Stomach (tissue), 9 donors: ENCODE results near the gene AFDN. TPM values are rescaled to one million over a fixed set of nuclear protein-coding genes. Genes with fewer than 3 reads are reported as not detected.
"Not testable (repeated sequence)": the region's sequence is repeated elsewhere in the genome, so short reads cannot be mapped to it uniquely, and the experiment has no call there.

ENCODE experiments used
- DNase-seq, 2 donors: peaks; one replicate each; pipeline versions ENCODE4 v3.0.0 to v3.0.0-alpha.2; 2013 to 2019
- H3K27ac ChIP-seq, 5 donors: fragments of 200-600 bp in 4 of 5; sonication (generic) in 4 of 5; one replicate each; pipeline ENCODE4 v1.5.1; 2013 to 2019; ENCODE audit warnings: mild to moderate bottlenecking in 1 of 5, moderate library complexity in 1 of 5
- H3K27me3 ChIP-seq, 3 donors: fragments of 200-600 bp; sonication (generic); one replicate each; pipeline ENCODE4 v1.5.1; 2017 to 2019; ENCODE audit warnings: mixed run types in 1 of 3
- H3K36me3 ChIP-seq, 4 donors: fragments of 200-600 bp; sonication (generic); 1 replicate in 3 of 4; 2 replicates in 1 of 4; pipeline ENCODE4 v1.5.1; 2016 to 2019
- H3K4me1 ChIP-seq, 4 donors: fragments of 200-600 bp; sonication (generic); one replicate each; pipeline ENCODE4 v1.5.1; 2016 to 2019
- H3K4me3 ChIP-seq, 4 donors: fragments of 200-600 bp; sonication (generic) in 3 of 4; one replicate each; pipeline ENCODE4 v1.5.1; 2016 to 2019; ENCODE audit warnings: mild to moderate bottlenecking in 1 of 4
- H3K9me3 ChIP-seq, 4 donors: fragments of 200-600 bp; sonication (generic); one replicate each; pipeline ENCODE4 v1.5.1; 2016 to 2019
- EP300 ChIP-seq: sonication (generic); formaldehyde crosslinking; IDR thresholded peaks from one replicate; pipeline ENCODE4 v1.6.1; 2017; ENCODE audit warnings: antibody characterized with exemption
- POLR2A ChIP-seq, 4 donors: fragments of 450-650 bp; IDR thresholded peaks; one replicate each; pipeline ENCODE4 v1.6.1; 2016; ENCODE audit warnings: antibody characterized with exemption in 4 of 4, control low read depth in 2 of 4, mild to moderate bottlenecking in 1 of 4, moderate library complexity in 1 of 4
- POLR2AphosphoS5 ChIP-seq, 3 donors: sonication (generic); formaldehyde crosslinking; IDR thresholded peaks; one replicate each; pipeline ENCODE4 v1.6.1; 2016; ENCODE audit warnings: antibody characterized with exemption in 3 of 3
- WGBS, 5 donors: extraction: QIAGEN DNeasy Blood & Tissue Kit in 3 of 5; methylation state at CpG; one replicate each; pipeline versions ENCODE4 v1.1.5 to v1.1.7; 2013 to 2018; 5-methylcytosine and 5-hydroxymethylcytosine counted together
- intact Hi-C: fragments of 100-400 bp; cut with DNase I; formaldehyde crosslinking; loops from one replicate; pipeline ENCODE4 v1.15.1; 2023; ENCODE audit warnings: low total_unique reads
- polyA plus RNA-seq, 3 donors: library from polyadenylated mRNA; stranded (reverse); fragments of 200-250 nt; gene quantifications; one replicate each; pipeline ENCODE4 v1.2.3, GENCODE V29; 2013
- total RNA-seq, 5 donors: library from RNA; depleted of rRNA; stranded (reverse); fragments of >200 nt; gene quantifications; one replicate each; pipeline versions ENCODE4 v1.1.0 to v1.2.3, GENCODE V29; 2014 to 2016
- TF ChIP-seq, protein P1 (sequence below), 7 experiments: fragments of 450-650 bp in 4 of 7; fragments of 200-600 bp in 3 of 7; sonication (generic) in 3 of 7; IDR thresholded peaks; one replicate each; pipeline ENCODE4 v1.5.1; 2016 to 2019; ENCODE audit warnings: antibody characterized with exemption in 7 of 7, control low read depth in 2 of 7, mild to moderate bottlenecking in 1 of 7
- donor health status: healthy with polysubstance abuse.
- donor health status: Bipolar disorder and iron deficiency.
- donor health status: healthy.

The AFDN gene
- total and polyA plus RNA-seq, 8 donors: 24.8 to 521 (median 114) TPM

DNA sequence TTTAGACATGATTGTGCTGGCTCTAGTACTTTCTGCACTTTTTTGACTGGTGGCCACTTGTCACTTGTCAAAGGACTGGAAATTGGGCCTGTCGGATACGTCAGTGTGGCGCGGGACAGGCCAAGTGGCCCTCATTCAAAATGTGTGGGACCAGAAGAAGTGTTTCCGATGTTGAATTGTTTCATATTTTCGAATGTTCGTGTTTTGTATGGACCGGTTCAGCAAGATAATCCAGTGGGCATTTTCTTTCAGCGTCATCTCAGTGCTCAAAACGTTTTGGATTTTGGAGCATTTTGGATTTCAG, 174.3 kb downstream of the AFDN start:
- Histone ChIP-seq H3K9me3 (no peaks in the 10 kb centered on the region), H3K4me1 (no peaks in the 10 kb centered on the region), H3K36me3 (no peaks in the 10 kb centered on the region), H3K27me3 (peaks cover 0 to 19% (median 0%) of the 10 kb centered on the region in 3 donors), H3K27ac (no peak overlapping the region), H3K4me3 (no peak overlapping the region)
- TF ChIP-seq EP300 (no peak), POLR2A (IDR thresholded peaks at IDR 0.05) (no peak), POLR2AphosphoS5 (IDR thresholded peaks at IDR 0.05) (no peak)
- TF ChIP-seq, protein P1, sequence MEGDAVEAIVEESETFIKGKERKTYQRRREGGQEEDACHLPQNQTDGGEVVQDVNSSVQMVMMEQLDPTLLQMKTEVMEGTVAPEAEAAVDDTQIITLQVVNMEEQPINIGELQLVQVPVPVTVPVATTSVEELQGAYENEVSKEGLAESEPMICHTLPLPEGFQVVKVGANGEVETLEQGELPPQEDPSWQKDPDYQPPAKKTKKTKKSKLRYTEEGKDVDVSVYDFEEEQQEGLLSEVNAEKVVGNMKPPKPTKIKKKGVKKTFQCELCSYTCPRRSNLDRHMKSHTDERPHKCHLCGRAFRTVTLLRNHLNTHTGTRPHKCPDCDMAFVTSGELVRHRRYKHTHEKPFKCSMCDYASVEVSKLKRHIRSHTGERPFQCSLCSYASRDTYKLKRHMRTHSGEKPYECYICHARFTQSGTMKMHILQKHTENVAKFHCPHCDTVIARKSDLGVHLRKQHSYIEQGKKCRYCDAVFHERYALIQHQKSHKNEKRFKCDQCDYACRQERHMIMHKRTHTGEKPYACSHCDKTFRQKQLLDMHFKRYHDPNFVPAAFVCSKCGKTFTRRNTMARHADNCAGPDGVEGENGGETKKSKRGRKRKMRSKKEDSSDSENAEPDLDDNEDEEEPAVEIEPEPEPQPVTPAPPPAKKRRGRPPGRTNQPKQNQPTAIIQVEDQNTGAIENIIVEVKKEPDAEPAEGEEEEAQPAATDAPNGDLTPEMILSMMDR (IDR thresholded peaks at IDR 0.05): no peak
- DNase-seq: no peak
- WGBS, 5 donors: 85 to 95% (median 93%) methylated on average over 10 of the region's 10 CpGs
- intact Hi-C loops: no loop called here

- 88 to 95% (median 95%) methylated on average over 8 to 21 of the region's 21 CpGs for WGBS, 5 donors
- H3K36me3 ChIP-seq, H3K4me3 ChIP-seq, DNase-seq, H3K27ac ChIP-seq, H3K4me1 ChIP-seq, H3K9me3 ChIP-seq, intact Hi-C loops: not testable (repeated sequence)
- peaks cover 0 to 19% (median 0%) of the 10 kb centered on the region in 3 donors for H3K27me3 ChIP-seq
Measured at GRCh38 chr6:168001514-168001913, 174.8 kb downstream of the AFDN start.

GRCh38 chr6:168002804-168003203, 176.1 kb downstream of the AFDN start:
- TF ChIP-seq POLR2A (IDR thresholded peaks at IDR 0.05) (no peak), POLR2AphosphoS5 (IDR thresholded peaks at IDR 0.05) (no peak), EP300 (no peak)
- TF ChIP-seq, protein P1 (IDR thresholded peaks at IDR 0.05): no peak
- Histone ChIP-seq H3K4me3 (no peak overlapping the region), H3K4me1 (peaks cover 0 to 5% (median 4%) of the 10 kb centered on the region in 4 donors), H3K27me3 (peaks cover 0 to 11% (median 0%) of the 10 kb centered on the region in 3 donors), H3K9me3 (no peaks in the 10 kb centered on the region), H3K36me3 (no peaks in the 10 kb centered on the region), H3K27ac (no peak overlapping the region)
- intact Hi-C loops: no loop called here
- DNase-seq: no peak
- 88 to 99% (median 92%) methylated on average over 6 of the region's 6 CpGs for WGBS, 5 donors

DNA sequence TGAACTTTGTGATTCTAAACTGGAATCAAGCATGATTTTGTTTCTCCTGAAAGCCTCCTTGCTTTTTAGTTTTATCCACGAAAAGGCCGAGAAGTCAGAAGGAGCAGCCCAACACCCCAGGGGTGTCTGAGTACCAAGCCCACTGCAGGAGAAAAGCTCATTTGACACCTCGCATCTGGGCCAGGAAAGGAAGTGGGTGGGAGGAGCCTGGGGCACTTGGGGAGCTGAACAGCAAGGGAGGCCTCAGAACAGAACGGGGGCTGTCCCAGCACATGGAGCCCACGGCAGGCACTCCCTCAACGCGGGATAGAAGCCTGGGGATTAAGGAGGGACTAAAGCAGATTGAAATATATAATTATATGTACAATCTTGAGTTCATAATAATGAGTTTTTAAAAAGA, 177.3 kb downstream of the AFDN start:
- no peaks in the 10 kb centered on the region for H3K9me3 ChIP-seq
- 76 to 88% (median 81%) methylated on average over 7 of the region's 7 CpGs for WGBS, 5 donors
- TF ChIP-seq, protein P1 (IDR thresholded peaks at IDR 0.05): no peak
- TF ChIP-seq POLR2A (IDR thresholded peaks at IDR 0.05) (no peak), POLR2AphosphoS5 (IDR thresholded peaks at IDR 0.05) (no peak), EP300 (no peak)
- intact Hi-C loops: no loop called here
- H3K27me3 ChIP-seq: peaks cover 0 to 7% (median 0%) of the 10 kb centered on the region in 3 donors
- H3K4me1 ChIP-seq: peaks cover 0 to 5% (median 4%) of the 10 kb centered on the region in 4 donors
- H3K4me3 ChIP-seq: no peak overlapping the region
- H3K27ac ChIP-seq: no peak overlapping the region
- no peak for DNase-seq
- H3K36me3 ChIP-seq: no peaks in the 10 kb centered on the region

- intact Hi-C loops: no loop called here
- no peak overlapping the region for H3K27ac ChIP-seq
- 94 to 96% (median 95%) methylated on average over 11 of the region's 11 CpGs for WGBS, 5 donors
- H3K27me3 ChIP-seq: peaks cover 0 to 7% (median 0%) of the 10 kb centered on the region in 3 donors
- H3K4me3 ChIP-seq: no peak overlapping the region
- peaks cover 0 to 5% (median 4%) of the 10 kb centered on the region in 4 donors for H3K4me1 ChIP-seq
- TF ChIP-seq, protein P1 (IDR thresholded peaks at IDR 0.05): no peak
- no peak for TF ChIP-seq POLR2A (IDR thresholded peaks at IDR 0.05)
- TF ChIP-seq EP300: no peak
- TF ChIP-seq POLR2AphosphoS5 (IDR thresholded peaks at IDR 0.05): no peak
- DNase-seq: no peak
- no peaks in the 10 kb centered on the region for H3K36me3 ChIP-seq
- H3K9me3 ChIP-seq: no peaks in the 10 kb centered on the region
Measured at GRCh38 chr6:168004945-168005344, 178.2 kb downstream of the AFDN start.
